ENCODE results near the gene RAD52. TPM values are rescaled to one million over a fixed set of nuclear protein-coding genes. Genes with fewer than 3 reads are reported as not detected.
"Not testable (repeated sequence)": the region's sequence is repeated elsewhere in the genome, so short reads cannot be mapped to it uniquely, and the experiment has no call there.

Gene RAD52
- total RNA-seq, 1 donor from 2014 or later, result 10.6 TPM

DNA sequence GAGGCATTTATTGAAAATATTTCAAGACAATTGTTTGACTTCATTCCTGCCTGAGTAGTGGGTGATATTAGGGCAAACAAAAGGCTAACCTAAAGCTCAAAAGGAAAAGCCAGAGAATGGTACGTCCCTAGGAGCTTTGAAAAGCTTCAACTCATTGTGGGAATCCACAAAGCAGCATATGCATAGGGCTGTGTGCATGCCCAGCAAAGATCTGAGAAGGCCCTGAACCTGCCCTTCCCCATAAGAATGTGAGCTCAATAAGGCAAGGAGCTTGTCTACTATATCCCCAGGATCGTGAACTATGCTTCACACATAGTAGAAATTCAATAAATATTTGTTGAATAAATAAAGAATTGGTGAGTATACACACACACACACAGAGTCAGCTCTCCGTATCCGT lies 19.1 kb upstream of the RAD52 start:
- DNase-seq (ENCODE audit: low spot score in 2 of 2), result no peak
- FAIRE-seq, result no peak

DNA sequence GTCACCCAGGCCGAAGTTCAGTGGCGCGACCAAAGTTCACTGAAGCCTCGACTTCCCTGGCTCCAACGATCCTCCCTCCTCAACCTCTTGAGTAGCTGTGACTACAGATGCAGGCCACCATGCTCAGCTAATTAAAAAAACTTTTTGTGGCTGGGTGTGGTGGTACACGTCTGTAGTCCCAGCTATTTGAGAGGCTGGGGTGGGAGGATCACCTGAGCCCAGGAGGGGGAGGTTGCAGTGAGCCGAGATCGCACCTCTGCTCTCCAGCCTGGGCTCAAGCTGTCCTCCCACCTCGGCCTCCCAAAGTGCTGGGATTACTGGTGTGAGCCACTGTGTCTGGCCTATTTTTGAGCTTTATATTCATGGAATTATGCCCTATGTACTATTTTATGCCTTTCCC lies 18.1 kb upstream of the RAD52 start:
- FAIRE-seq (no peak), DNase-seq (ENCODE audit: low spot score in 2 of 2) (no peak)

GRCh38 chr12:966724-967123 lies 17.2 kb upstream of the RAD52 start:
- DNase-seq (ENCODE audit: low spot score in 2 of 2) (no peak), FAIRE-seq (no peak)

DNA sequence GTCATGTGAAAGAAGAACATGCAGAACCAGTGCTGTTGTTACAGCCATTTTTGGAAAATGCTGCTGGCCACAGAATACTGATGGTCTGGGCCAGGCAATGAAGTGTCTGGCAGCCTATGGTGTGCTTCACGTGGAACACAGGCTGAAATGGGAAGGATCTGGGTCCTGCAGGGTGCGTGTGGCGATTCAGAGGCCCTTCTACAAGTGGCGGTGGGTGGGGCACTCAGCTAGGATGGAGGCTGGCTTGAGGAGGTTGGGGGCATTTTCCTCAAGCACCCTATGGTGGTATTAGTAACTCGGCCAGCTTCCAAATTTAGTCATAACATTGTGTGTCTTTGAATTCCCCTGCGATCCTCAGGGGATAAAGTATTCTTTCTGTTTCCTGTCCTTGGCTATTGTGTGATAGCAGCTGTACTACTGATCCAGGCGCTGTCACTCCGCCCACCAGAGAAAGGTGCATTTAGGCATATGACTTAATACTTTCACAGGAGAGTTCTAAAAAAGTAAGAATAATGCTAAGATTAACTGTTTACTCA lies 9.2 kb upstream of the RAD52 start:
- DNase-seq (ENCODE audit: low spot score in 2 of 2) (no peak), FAIRE-seq (no peak)

DNA sequence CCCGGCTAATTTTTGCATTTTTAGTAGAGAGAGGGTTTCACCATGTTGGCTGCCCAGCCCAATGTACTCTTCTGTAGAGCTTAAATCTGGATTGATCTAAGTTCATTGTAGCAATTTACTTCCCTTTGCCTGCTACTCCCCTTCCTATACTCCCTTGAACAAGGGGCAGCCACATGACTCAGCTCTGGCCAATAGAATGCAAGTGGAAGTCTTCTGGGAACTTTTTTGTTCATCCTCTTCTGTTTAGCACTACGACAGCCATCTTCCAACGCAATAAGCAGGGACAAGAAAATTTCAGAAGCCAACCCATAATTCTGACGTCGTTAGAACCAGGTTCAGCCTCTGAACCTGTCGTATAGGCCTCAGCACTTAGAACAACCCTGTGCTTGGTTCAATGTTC lies 6.4 kb upstream of the RAD52 start:
- FAIRE-seq, result no peak
- DNase-seq (ENCODE audit: low spot score in 2 of 2), result no peak

DNA sequence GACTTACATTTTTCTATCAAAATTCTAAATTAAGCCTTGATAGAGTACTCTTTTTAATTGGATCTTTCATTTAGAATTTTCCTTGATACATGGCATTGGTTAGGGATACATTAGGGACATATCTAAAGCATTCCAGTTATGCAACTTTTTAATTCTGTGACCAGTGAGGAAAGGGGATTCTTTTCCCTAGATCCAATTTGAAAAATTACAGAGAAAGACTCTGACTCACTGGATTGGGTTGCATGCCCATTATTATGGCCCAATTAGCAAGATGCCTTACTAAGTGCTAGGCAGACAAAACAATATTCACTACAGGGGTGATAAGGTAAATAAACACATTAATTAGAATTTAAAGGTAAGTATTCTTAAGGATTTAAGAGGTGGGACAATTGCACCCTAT lies 5.2 kb upstream of the RAD52 start:
- DNase-seq (ENCODE audit: low spot score in 2 of 2), result no peak

DNA sequence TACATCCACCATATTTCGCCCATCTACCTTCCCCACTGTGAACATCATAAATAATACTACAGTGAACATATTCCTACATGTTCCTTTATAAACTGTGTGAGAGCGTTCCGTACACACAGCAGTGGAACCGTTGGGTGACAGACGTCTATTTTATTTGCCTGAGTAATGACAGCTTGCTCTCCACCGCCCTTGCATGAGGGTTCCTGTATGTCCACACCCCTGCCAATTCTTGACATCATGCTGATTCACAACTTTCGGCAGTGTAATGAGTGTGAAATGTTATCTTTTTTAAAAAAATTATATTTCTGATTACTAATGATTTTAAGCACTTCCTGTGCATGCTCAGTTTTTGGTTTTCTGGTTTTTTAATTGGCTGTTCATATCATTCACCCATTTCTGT lies 4.3 kb upstream of the RAD52 start:
- FAIRE-seq (no peak), DNase-seq (ENCODE audit: low spot score in 2 of 2) (no peak)

More for the DNA sequence above, 5.2 kb upstream of the RAD52 start:
- FAIRE-seq, result no peak

- FAIRE-seq, result no peak
- no peak for DNase-seq (ENCODE audit: low spot score in 2 of 2)
Measured at GRCh38 chr12:951176-951575, 1.7 kb upstream of the RAD52 start.

DNA sequence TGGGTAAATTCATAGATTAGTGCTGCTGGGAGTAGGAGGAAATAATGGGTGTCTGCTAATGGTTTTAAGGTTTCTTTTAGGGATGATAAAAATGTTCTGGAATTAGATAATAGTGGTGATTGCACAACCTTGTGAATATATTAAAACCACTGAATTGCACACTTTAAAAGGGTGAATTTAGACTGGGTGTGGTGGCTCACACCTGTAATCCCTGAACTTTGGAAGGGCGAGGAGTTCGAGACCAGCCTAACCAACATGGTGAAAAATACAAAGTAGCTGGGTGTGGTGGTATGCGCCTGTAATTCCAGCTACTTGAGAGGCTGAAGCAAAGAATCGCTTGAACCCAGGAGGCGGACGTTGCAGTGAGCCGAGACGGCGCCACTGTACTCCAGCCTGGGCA lies 1.3 kb downstream of the RAD52 start:
- no peak for DNase-seq (ENCODE audit: low spot score in 2 of 2)
- FAIRE-seq, result no peak

DNA sequence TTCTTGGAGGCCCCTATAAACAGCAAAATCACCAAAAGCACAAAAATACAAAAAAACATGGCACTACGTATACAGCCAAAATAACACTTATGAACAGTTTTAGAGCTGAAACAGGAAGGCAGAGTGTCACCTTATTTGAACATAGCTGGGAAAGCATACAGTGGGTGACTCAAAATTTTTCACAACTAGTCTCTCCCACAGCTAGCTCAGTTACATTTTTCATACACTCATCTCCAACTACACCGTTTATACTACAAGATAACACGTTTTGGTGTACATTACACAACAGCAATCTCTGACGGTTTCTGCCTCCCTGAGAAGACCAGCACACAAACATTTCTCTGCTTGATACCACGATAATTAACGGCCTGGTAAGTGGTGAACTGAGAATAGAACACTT lies 2.9 kb downstream of the RAD52 start:
- FAIRE-seq (no peak), DNase-seq (ENCODE audit: low spot score in 2 of 2) (no peak)

DNA sequence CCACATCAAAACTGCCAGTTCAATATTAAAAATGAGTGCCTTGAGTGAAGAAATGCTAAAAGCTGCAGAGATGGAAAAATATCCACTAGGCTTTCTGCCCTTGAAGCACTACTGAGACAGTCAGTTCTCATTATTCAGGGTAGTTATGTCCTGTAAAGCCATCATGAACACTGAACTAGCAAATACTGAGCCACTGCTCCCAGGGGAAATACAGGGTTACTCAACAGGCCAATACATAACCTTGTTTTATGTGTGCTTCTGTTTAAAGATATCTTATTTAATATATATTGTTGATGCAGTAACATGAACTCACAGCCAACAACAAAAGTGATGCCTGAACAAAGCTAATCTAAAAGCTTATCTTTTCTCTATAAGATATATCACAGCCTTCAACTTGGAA lies 3.3 kb downstream of the RAD52 start:
- FAIRE-seq, result no peak

DNA sequence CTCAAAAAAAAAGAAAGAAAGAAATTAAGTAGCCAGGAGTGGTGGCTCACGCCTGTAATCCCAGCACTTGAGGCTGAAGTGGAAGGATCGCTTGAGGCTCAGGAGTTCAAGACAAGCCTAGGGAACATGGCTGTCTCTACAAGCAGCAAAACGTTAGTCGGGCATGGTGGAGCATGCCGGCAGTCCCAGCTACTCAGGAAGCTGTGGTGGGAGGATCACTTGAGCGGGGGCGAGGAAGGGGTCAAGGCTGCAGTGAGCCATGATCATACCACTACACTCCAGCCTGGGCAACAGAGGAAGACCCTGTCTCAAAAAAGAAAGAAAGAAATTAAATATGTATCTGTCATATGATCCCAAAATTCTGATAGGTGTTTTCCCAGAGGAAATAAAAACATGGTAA lies 5.3 kb downstream of the RAD52 start:
- DNase-seq (ENCODE audit: low spot score in 2 of 2), result no peak
- FAIRE-seq, result no peak

More for the DNA sequence above, 3.3 kb downstream of the RAD52 start:
- no peak for DNase-seq (ENCODE audit: low spot score in 2 of 2)

- no peak for FAIRE-seq
- no peak for DNase-seq (ENCODE audit: low spot score in 2 of 2)
Measured at GRCh38 chr12:943051-943450, 6.4 kb downstream of the RAD52 start.

- DNase-seq (ENCODE audit: low spot score in 2 of 2) (no peak), FAIRE-seq (no peak)
Measured at GRCh38 chr12:938810-939209, 10.7 kb downstream of the RAD52 start.

- DNase-seq (ENCODE audit: low spot score in 2 of 2) (no peak), FAIRE-seq (no peak)
Measured at GRCh38 chr12:936377-937345, 12.8 kb downstream of the RAD52 start.

- not testable (repeated sequence) for FAIRE-seq; DNase-seq (ENCODE audit: low spot score in 2 of 2)
Measured at GRCh38 chr12:935891-936290, 13.6 kb downstream of the RAD52 start.

DNA sequence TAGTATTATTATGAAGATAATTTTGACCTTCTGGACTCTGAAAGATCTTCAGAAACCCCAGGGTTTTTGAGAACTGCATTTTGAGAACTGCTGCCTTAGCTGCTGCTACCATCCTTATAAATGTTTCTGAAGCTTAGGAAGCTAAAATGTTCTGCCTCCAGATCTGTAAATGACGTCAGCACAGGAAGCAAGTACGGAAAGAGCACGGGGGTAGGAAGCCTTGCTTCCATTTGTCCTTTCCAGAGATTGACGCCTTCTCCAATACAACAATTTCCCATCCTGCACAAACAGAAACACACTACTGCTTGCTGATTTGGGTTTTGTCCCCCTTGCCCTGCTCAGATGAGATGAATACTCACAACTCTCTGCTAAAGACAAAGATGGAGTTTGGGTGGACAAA lies 17.9 kb downstream of the RAD52 start:
- FAIRE-seq (no peak), DNase-seq (ENCODE audit: low spot score in 2 of 2) (no peak)

DNA sequence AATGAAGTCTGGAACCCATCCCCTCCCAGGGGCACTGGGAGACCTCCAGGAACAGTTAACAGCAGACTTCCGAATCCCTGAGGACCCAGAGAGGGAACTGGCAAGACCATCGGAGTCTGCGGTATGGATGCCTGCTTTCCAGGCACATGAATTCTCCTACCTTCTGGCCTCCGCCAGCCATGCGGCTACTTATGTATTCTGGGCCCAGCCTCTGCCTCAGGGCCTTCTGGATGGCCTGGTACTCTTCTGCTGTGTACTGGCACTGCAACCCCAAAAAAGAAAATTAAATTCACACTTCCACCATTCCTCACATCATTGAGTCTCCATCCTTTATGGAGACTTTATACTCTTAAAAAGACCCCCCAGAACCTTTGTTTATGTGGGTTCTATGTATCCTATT lies 18.4 kb downstream of the RAD52 start:
- FAIRE-seq (no peak), DNase-seq (ENCODE audit: low spot score in 2 of 2) (no peak)

- no peak for FAIRE-seq
- no peak for DNase-seq (ENCODE audit: low spot score in 2 of 2)
Measured at GRCh38 chr12:926641-927040, 22.9 kb downstream of the RAD52 start.

DNA sequence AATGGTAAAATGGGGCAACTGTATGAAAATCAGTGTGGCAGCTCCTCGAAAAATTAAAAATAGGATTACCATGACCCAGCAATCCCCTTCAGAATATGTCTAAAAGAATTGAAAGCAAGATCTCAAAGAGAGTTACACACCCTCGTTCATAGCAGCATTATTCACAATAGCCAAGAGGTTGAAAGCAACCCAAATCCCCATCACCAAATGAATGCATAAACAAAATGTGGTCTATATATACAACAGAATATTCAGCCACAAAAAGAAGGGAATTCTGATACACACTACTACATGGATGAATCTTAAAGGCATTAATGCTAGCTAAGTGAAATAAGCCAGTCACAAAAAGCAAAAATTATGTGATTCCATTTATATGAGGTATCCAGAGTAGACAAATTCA lies 27.2 kb downstream of the RAD52 start:
- no peak for DNase-seq (ENCODE audit: low spot score in 2 of 2)
- FAIRE-seq, result no peak

DNA sequence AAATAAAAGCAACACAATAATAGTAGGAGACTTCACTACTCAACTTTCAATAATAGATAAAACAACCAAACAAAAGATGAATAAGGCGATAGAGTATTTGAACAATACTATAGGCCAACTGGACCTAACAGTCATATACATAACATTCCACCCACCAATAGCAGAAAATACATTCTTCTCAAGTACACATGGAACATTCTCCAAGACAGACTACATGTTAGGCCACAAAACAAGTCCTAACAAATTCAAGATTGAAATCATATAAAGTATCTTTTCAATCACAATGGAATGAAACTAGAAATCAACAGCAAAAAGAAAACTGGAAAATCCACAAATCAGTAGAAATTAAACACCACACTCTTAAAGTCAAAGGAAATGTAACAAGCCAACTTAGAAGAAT lies 28.8 kb downstream of the RAD52 start:
- FAIRE-seq (no peak), DNase-seq (ENCODE audit: low spot score in 2 of 2) (no peak)
